GM10248 (cell line): ENCODE results near the gene HIPK4.

Source experiments
- CTCF ChIA-PET: fragments of 300-600 bp; sonication (Branson Sonifier 250); formaldehyde crosslinking; extraction: SDS; loops from one replicate; lab custom pipeline; 2021; ENCODE audit warnings: antibody characterized with exemption; lab: Yijun Ruan, JAX
- POLR2A ChIA-PET: fragments of 350-650 bp; sonication (Branson Sonifier 250); formaldehyde crosslinking; extraction: SDS; loops from one replicate; lab custom pipeline; 2020; ENCODE audit warnings: antibody characterized with exemption; lab: Yijun Ruan, JAX
- DNase-seq: peaks from one replicate; pipeline ENCODE4 v3.0.0; 2012; ENCODE audit errors: extremely low spot score
- TF ChIP-seq, protein P1 (sequence below): IDR thresholded peaks from 2 replicates; pipeline ENCODE4 v1.5.1; 2012; ENCODE audit warnings: mild to moderate bottlenecking, low read depth; ENCODE audit errors: extremely low read depth, missing control alignments, control extremely low read depth

HIPK4 gene

DNA sequence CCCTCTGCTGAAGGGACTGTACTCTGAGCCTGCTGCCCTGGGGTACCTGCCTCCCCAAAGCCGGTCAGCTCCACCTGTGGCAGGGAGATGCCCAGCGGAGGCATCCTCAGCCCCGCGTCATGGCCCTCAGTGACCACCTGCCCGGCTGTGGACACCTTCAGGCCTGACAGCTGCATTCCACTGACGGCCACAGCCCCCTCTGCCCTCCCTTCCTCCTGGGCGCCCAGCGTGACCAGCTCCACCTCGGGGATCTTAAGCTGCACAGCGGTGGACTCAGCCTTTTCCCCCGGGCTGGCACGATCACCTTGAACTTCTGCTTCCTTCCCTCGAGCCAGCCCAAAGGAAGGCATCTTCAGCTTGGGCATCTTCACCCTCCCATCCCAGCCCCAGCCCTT is 4.8 kb upstream of the HIPK4 start:
- POLR2A ChIA-PET = interaction anchor here (0.8 kb wide), 1 partner anchor 8 kb away, joined by 3 read pairs; no protein-coding TSS in a partner anchor
- TF ChIP-seq, protein P1, sequence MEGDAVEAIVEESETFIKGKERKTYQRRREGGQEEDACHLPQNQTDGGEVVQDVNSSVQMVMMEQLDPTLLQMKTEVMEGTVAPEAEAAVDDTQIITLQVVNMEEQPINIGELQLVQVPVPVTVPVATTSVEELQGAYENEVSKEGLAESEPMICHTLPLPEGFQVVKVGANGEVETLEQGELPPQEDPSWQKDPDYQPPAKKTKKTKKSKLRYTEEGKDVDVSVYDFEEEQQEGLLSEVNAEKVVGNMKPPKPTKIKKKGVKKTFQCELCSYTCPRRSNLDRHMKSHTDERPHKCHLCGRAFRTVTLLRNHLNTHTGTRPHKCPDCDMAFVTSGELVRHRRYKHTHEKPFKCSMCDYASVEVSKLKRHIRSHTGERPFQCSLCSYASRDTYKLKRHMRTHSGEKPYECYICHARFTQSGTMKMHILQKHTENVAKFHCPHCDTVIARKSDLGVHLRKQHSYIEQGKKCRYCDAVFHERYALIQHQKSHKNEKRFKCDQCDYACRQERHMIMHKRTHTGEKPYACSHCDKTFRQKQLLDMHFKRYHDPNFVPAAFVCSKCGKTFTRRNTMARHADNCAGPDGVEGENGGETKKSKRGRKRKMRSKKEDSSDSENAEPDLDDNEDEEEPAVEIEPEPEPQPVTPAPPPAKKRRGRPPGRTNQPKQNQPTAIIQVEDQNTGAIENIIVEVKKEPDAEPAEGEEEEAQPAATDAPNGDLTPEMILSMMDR = no peak
- CTCF ChIA-PET = interaction anchor here (1.6 kb wide), 1 partner anchor 70 kb away, joined by 6 read pairs; no protein-coding TSS in a partner anchor
- DNase-seq = no peak

DNA sequence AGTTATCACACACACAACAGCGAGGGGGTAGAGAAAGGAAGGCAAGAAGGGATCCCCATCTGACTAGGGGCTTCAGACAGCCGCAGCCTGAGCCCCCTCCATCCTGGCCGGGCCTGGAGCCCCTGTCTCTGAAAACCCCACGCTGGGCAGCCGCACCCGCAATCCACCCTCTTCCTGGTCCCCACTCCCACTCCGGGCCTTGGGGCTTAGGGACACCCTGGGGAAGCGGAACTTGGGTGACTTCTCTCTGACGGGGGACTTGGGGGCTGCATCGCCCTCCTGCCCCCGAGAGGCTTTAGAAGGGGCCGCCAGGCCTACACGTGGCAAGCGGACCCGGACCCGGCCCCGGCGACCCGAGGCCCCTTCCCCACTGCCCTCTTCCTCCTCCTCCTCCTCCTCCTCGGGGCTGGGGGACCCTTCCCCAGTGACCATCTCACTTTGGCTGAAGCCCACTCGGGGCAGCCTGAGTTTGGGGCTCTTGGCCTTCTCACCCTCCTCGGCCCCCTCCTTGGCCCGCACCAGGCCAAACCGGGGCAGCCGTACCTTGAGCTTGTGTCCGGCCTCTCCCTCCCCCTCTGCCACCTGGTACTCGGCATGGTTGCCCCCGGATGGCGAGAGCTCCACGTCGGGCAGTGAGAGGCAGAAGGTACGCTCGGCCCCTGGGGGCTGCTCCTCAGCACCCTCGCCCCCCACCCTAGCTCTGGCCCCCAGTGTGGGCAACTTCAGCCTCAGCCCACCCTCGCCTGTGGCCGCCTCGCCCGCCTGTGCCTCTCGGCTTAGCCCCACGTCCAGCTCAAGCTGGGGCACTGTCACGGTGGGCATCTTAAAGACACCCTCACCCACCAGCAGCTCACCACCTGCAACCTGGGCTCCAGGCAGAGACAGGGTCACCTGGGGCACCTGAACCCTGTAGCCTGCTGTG is 4.2 kb upstream of the HIPK4 start:
- CTCF ChIA-PET = interaction anchor here (1.6 kb wide), 1 partner anchor 70 kb away, joined by 6 read pairs; no protein-coding TSS in a partner anchor
- POLR2A ChIA-PET = interaction anchor here (0.8 kb wide), 1 partner anchor 9 kb away, joined by 3 read pairs; no protein-coding TSS in a partner anchor
- no peak for DNase-seq
- TF ChIP-seq, protein P1 = no peak

DNA sequence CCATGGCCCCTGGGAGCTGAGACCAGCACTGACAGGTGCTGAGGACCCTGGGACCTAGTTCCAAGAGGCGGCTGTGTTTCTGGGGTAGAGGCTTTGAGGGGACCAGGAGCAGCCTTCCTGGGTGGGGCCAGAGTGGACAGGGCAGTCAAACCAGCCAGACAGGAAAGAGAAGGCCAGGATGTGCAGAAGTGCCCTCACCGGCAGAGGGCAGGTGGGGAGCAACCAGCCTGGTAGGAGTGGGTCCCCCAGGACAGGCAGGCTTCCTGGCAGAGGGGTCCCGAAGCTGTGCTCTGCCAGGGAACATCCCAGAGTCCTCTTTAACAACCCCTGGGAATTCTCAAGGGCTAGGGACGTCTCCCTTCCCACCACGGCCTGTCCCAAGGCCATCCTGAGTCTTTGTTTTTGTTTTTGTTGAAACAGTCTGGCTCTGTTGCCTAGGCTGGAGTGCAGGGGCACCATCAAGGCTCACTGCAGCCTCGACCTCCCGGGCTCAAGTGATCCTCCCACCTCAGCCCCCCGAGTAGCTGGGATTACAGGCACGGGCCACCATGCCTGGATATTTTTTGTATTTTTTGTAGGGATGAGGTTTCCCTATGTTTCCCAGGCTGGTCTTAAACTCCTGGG is 3.0 kb upstream of the HIPK4 start:
- TF ChIP-seq, protein P1 = no peak
- ChIA-PET POLR2A (no interaction called here), CTCF (no interaction called here)
- DNase-seq = no peak

DNA sequence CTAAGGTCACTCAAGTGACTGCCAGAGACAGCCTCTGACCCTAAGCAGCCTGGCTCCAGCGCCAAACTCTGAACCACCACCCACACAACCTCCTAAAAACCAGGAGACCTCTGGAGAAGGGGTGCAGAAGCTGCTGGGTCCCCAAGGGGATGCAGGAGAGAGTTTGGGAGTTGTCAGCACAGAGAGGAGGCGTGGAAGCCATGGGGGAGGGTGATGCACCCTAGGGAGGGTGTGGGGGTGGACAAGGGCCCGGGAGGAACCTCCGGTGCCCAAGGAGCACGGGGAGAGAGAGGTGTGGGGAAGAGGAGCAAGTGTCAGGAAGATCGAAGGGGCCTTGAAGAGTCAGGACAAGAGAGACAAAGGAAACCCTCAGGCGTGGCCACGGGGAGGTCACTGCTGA is 2.1 kb upstream of the HIPK4 start:
- ChIA-PET POLR2A (no interaction called here), CTCF (no interaction called here)
- no peak for DNase-seq
- TF ChIP-seq, protein P1 = no peak

DNA sequence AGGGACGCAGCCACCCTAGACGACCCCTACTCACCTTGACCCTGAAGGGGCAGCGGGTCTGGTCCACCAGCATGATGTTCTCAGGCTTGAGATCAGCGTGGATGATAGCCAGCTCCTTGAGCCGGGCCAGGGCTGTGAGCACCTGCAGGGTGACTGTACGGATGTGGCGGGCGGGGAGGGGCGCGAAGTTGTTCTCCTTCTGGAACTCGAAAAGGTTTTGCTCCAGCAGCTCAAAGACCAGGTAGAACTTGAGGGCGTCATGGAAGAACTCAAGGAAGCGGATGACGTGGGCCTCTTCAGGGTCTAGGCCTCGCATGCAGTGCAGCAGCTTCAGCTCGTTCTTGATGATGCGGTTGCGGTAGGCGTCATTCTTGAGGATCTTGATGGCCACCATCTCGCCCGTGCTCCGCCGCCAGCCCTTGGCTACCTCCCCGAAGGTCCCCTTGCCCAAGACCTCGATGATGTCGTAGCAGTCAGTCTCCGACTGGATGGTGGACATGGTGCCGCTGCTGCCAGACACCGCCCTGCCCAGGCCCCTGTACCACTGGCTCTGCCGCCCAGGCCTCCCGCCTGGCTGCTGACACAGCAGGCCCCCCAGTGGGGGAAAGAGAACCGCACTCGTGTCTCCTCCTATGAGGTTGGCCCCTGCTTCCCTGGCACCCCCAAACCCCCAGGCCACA is 437 bp downstream of the HIPK4 start:
- POLR2A ChIA-PET = no interaction called here
- no peak for DNase-seq
- TF ChIP-seq, protein P1 = no peak
- CTCF ChIA-PET = interaction anchor here (0.7 to 1.6 kb wide), 3 partner anchors 10 to 76 kb away, joined by 3 read pairs; partner anchors contain the start of gene BLVRB

DNA sequence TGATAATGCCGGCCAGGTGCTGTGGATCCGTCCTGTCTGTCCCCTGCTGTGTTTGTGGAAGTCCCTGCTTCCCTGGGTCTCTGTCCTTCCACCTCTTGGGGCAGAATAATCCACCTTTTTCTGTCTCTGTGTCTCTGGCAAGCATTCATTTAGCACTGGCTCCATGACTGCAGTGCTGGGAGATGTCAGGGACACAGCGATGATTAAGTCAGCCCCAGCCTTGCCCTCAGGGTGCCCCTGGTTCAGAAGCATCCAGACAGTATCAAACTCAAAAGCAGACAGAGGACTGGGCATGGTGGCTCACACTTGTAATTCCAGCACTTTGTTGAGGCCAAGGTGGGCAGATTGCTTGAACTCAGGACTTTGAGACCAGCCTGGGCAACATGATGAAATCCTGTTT is 1.5 kb downstream of the HIPK4 start:
- POLR2A ChIA-PET = no interaction called here
- no peak for DNase-seq
- CTCF ChIA-PET = interaction anchor here (1.1 to 1.6 kb wide), 2 partner anchors 11 to 13 kb away, joined by 3 read pairs; no protein-coding TSS in a partner anchor
- TF ChIP-seq, protein P1 = no peak
